HG03103 (cell line): ENCODE measurements around the gene KRTAP16-1.
"Not testable (repeated sequence)": the region's sequence is repeated elsewhere in the genome, so short reads cannot be mapped to it uniquely, and the experiment has no call there.

Source experiments
- ATAC-seq: cut with Tn5 transposase; IDR thresholded peaks from one replicate; pipeline ENCODE4 v1.9.1; 2021; ENCODE audit warnings: low read depth; ENCODE audit not compliant: unreplicated experiment

Gene KRTAP16-1, protein sequence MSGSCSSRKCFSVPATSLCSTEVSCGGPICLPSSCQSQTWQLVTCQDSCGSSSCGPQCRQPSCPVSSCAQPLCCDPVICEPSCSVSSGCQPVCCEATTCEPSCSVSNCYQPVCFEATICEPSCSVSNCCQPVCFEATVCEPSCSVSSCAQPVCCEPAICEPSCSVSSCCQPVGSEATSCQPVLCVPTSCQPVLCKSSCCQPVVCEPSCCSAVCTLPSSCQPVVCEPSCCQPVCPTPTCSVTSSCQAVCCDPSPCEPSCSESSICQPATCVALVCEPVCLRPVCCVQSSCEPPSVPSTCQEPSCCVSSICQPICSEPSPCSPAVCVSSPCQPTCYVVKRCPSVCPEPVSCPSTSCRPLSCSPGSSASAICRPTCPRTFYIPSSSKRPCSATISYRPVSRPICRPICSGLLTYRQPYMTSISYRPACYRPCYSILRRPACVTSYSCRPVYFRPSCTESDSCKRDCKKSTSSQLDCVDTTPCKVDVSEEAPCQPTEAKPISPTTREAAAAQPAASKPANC

DNA sequence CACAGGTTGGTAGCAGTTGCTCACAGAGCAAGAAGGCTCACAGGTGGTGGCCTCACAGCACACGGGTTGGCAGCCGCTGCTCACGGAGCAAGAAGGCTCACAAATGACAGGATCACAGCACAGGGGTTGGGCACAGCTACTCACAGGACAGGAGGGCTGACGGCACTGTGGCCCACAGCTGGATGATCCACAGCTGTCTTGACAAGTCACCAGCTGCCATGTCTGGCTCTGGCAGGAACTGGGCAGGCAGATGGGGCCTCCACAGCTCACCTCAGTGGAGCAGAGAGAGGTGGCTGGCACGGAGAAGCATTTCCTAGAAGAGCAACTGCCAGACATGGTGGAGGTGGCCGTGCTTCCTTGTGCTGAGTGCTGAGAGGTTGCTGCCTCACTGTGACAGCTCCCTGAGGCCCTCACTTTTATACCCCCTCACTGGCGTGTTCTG, at the start of gene KRTAP16-1:
KRTAP16-1 (minus strand) TSS at position 392 of the 442 bp plus-strand sequence; CDS start at position 336, 56 bp downstream.
- no peak for ATAC-seq

DNA sequence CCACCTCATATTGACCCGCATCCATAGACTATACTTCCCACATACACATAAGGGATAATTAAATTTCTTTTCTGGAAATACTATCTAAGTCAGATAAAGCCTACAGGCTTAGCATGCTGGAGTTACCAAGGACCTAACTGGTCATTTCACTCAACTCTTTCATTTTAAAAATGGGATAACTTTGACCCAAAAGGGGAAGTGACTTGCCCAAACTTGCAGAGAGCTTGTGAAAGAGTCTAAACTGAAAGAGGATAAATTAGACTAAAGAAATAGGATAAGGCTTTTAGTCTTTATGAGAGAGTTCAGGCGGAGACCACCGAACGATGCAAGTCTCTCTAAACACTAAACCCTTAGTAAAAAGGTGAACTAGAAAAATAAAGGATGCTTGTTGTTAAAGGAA, 45.4 kb upstream of the KRTAP16-1 start:
- ATAC-seq: no peak

DNA sequence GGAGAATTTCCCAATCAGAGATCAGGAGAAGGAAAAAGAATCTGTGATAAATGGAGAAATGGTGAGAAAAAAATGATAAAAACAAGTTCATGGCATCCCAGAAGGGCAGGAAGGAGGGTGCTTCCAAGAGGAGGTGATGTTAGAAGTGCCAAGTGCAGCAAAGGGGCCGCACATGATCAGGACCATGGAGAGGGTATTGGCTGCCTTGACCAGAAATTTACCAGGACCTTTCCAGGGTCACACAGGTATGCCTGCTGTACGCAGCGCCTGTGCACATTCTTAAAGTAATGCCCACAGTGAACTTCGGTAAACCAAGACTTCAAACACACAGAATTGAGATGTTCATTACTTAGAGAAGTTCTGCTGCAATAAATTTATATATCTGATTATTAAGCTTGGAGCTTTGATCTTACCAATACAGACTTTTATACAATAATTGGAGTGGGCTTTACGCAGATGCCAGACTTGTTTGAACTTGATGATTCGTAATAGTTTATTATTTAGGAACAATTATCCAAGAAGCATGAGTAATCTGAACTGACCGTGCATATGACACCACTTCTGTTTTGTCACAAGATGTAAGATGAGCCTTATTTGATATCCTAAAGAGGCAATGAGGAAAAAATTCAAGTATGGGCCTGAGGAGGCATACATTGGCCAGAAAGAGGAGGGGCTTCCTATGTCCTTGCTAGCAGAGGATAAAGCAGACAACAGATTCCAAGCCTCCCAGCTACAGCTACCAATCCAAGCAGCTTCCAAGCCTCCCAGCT, 43.7 kb upstream of the KRTAP16-1 start:
- ATAC-seq: no peak

DNA sequence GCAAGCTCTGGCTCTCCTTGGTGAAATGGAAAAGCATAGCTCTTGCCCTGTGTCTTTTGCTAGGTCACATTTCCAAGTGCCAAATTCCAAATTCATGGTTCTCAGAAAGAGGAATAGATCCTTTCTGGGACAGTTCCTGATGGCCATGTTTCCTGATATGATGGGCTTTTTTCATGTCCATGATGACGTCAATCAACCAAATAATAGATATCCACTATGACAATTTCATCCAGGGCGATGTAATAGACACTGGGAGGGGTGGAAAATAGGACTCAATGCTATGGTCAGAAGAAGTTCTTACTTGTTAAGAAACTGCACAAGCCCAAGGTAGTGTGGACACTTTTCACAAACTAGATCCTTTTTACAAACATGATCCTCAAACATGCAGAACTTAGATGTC, 42.1 kb upstream of the KRTAP16-1 start:
- ATAC-seq: no peak

DNA sequence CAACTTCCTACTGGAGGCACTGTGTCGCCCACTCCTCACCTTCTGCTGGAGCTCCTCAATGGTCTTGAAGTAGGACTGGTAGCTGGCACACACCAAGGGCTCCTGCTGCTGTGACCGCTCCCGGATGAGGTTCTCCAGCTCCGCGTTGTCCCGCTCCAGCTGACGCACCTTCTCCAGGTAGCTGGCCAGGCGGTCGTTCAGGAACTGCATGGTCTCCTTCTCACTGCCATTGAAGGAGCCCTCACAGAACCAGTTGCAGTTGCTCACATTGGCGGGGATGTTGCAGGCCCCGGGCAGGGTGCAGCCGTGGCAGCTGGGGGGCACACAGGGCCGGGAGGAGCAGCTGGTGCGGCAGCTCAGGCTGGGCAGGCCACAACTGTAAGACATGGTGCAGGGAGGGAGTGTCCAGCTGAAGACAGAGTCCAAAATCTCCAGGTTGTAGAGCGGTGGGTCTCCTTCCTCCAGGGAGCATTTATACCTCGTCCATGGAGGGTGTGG, 41.3 kb upstream of the KRTAP16-1 start, which contains the start of gene KRT33A:
KRT33A (minus strand) TSS at position 448 of the 498 bp plus-strand sequence; CDS start at position 387, 61 bp downstream.
- not testable (repeated sequence) for ATAC-seq

DNA sequence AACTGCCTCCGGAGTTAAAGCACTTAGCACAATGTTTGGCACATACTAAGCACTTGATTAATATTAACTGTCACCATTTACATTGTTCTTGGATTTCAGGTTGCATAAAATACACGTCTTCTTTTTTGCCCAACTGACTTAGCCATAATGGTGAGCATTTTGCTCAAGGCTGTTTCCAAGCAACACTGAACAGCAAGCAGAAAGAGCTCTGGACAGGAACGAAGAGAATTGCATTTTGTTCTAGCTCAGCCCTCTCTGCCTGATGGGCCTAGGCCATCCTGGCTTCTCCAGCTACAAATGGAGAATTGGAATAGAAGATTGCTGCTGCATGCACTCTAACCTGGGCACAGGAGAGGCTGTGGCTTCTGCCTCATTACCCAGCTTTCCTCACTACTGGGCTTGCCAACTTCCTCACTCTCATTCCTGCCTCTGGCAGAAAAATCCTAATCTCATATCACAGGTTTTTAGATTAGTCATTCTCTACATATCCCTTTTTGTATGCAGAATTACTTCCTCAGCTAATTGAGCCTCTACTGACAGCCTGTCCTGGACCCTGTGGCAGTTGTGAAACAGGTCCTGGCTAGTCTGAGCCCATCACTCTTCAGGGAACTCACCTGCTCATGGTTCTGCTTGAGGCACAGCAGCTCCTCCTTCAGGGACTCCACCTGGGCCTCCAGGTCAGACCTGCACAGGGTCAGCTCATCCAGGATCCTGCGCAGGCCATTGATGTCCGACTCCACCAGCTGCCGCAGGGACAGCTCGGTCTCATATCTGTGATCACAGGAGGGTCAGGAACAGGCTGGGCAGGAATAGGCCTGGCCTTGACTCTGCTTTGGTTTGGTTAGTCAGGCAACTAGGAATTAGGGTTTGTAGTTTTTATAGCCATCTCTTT, 39.0 kb upstream of the KRTAP16-1 start:
- no peak for ATAC-seq

DNA sequence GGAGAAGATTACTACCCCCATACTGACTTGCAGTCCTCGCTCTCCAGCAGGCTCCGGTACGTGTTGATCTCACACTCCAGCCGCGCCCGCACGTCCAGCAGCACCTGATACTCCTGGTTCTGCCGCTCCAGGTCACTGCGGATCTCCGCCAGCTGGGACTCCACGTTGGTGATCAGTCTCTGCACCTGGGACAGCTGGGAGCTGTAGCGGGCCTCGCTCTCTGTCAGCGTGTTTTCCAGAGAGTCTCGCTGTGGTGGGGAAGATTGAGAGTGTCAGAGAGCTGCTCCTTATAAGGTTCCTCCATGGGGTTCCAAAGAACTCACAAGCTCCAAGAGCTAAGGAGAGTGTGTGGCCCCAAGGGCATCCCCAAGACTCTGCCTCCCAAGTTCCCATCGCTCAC, 37.3 kb upstream of the KRTAP16-1 start:
- ATAC-seq: not testable (repeated sequence)

DNA sequence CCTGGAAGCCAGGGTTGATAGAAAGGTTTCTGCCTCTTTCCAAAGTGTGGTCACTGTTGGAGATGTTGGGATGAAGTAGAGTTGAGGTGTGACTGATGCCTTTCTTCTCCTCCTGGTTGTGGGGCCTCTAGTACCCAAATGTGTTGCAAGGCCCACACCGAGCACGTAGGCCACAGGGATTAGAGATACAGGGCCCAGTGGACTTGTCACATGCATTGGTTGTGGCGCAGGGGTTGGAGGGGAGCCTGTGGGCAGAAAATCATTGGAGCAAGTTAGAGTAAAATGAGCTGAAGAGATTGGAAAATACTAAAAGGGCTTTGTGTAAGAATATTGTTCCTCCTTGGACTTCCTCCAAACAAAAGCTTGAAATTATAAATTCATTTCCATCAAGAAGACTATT, 36.9 kb upstream of the KRTAP16-1 start:
- ATAC-seq: no peak

DNA sequence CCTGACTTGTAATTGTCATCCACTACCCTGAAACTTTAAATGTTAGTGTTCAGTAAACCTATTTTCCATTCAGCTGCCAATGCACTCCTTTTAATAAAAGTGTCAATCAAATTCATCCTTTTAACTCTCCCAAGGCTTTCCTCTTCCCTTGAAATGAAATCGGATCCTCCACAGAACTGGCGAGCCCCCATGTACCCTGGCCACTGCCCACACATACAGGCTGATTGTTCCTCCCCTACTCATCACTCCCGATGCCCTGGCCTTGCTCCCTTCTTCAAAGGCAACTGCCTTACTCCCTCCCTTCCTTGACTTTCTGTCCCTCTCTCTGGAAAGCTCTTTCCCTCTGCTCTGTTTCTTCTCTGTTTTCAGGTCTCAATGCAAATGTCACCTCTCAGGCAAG, 33.9 kb upstream of the KRTAP16-1 start:
- ATAC-seq: no peak

DNA sequence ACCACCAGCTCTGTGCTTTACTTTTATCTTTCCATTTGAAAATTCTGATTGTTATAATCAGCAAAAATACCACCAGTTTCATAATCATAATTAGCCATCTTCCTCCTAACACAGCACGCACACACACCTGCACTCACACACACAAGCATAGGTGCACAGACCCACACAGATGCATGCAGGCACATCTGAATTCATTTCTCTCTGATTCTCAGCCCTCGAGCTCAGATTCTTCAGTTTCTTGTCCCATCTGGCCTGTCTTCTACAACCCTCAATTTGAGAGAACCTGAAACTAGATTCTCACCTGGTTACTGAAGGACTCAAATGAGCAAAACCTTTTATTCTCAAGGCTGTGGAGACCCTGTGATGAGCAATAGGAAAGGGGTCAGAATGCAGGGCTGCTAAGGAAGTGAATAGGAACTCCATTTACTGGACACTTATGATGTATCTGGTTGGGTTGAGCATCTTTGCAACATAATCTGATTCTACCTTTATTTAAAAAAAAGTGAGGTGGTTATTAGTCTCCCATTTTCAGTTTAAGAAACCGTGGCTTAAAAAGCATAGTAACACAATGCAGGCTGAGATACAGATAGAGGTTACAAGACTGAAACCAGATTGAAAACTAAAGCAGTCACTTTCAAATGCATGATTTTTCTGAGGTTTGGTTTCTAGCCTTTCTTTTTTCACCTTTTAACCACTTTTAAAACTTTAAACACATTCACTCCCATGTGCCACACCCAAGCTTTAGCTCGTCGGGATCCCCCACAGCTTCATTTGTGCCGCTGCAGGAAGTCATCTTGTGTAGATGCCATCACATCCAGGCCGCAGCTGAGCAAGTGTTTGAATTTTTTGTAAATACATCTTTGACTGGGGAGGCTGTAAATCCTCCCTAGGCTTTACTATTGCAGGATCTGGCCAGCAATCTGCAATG, 32.1 kb upstream of the KRTAP16-1 start:
- ATAC-seq: no peak

DNA sequence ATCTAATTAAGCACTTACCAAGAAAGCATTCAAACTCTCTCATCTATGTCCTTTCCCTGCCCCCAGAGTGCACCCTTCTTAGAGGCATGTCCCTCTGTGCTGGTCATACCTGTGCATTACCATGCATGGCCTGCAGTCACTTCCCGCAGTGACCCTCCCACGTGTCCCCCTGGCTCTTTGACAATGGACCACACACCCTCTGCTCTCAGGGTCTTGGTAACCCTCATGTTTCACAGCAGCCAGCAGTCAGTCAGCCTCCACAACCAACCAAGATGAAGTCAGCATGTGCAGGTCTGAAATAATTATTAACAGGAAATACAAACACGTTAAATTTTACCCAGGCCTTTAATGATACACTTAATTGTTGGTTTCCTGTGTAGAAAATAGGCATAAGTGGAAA, 31.4 kb upstream of the KRTAP16-1 start:
- ATAC-seq: no peak

DNA sequence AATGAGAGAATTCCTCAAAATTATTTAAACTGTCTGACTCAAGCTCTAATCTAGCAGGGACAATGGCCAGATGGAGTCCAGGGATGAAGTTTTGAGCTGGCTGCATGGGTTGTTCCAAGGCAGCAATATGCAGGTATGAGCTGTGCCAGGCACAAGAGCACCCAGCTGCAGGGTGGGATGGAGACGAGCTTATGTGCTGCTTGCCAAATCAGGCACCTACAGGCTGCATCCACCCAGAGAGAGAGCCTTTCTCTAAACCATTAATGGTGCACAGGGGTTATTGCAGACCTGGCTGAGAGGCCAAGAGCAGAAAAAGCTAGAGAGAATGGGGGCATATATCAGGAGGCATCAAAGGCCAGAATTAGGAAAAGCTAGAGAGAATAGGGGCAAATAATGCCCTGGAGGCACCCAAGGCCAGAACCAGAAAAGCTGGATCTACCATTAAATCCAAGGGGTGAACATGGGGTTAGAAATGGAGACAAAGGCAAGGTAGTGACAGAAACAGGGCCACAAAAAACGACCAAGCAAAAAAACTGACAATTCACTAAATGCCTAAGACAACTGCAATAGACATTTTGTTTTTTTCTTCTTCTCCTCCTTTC, 30.6 kb upstream of the KRTAP16-1 start:
- ATAC-seq: no peak

DNA sequence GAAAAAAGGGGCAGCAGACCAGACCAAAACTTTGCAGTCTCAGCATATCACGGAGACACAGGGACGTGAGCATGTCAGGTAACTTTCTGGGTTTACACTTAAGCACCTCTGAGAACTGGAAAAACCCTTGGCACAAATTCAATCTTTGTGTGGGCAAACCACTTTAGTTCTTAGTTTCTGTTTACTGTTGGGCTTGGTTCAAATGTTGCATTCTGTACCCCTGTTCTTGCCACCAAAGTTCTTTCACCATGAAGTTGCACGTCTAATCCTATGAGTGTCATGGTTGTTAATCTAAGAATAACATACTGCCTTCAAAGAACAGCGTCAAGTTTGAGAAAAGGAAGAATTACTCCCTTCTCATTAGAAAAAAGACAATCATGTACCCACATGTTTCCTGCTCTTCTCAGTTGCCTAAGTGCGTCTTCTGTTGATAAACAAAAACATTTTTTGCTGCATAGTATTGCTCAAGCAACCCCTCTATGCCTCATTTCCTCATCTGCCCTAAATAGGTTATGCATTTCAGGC, 29.9 kb upstream of the KRTAP16-1 start:
- ATAC-seq: no peak

DNA sequence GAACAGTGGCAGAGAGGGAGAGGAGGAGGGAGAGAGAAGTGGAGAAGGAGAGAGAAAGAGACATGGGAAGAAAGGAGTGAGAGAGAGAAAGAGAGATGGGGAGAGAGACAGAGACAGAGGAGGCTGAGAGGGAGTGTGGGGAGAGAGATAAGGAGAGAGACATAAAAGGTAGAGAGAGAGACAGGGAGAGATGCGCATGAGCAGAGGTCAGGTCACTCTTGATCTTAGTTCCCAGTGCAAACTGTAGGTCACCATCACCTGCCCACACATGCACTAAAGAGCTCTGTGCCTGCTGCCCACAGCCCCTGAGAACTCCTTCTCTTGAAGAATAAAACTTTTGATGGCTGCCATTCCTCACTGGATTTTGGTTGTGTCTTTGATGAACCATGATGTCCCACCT, 26.6 kb upstream of the KRTAP16-1 start:
- ATAC-seq: no peak

DNA sequence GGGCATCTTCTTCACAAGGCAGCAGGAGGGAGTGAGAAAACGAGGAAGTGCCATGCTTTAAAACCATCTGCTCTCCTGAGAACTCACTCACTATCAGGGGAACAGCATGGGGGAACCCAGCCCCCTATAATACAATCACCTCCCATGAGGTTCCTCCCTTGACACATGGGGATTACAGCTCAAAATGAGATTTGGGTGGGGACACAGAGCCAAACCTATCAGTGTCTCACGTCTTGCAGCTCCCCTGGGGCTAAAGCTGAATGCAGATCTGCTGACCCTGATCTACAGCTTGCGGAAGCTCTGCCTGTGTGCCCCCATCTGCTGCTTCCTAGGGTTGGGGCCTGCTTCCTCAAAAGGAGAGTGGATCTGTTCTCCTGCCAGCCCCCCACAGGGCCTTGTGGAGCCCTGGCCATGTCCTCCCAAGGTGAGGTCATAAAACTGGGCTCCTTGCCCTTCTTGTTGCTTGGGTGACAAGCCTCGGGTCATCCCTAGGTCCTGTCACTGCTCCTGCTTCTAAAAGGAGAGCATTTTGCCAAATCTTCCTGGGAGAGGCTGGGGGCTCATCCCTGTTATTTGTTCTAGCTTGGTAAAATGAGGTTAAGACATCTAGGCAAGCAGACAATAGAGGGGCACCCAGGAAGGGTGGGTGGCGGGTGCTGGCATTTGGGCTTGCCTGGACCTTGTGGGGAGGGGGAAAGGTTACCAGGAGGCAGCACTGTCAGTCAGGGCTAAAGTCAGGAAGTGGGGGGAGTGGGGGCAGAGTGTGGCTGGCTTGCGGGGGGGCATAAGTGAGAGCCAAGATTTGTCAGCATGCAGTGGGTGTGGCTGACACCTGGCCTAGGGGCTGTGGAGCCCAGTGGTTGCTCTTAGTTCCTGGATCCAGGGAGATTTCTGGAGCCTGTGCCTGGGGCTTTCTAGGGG, 25.5 kb upstream of the KRTAP16-1 start:
- no peak for ATAC-seq

DNA sequence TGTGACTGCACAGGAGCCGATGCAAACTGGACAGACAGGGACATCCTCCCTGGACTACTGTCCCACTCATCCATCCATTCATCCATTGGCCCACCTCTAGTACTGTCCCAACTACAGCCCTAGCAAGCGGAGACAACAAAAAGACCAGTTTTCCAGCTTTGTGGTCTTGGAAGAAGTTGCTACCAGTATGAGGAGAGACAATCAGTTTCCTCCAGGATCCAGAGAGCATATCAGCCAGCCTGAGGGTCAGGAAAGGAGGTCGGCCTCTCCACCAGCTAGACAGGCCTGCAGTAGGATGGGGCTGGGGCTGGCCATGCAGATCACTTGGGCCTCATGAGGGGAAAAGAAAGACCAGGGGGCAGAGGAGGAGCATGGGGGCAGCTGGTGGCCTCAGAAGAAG, 24.7 kb upstream of the KRTAP16-1 start:
- ATAC-seq: no peak

DNA sequence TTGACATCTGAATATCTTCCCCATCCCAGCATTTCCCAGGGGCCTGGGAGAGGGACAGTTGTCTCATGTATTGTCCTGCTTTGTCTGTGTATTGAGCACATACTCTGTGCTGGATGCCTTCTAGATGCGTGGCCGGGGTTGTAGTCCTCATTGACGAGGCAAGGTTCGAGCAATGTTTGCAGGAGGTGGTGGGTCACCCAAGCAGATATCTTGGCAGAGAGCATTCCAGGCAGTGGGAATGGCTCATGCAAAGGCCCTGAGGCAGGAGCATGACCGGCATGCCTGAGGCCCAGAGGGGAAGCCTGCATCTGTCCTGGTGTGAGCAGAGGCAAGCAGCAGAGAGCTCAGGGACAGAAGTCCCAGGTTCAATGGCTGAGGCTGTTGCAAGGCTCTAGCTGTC, 24.0 kb upstream of the KRTAP16-1 start:
- no peak for ATAC-seq
